Measurements from ENCODE around the gene DENND2C.
"Not testable (repeated sequence)": the region's sequence is repeated elsewhere in the genome, so short reads cannot be mapped to it uniquely, and the experiment has no call there.

The DENND2C gene

DNA sequence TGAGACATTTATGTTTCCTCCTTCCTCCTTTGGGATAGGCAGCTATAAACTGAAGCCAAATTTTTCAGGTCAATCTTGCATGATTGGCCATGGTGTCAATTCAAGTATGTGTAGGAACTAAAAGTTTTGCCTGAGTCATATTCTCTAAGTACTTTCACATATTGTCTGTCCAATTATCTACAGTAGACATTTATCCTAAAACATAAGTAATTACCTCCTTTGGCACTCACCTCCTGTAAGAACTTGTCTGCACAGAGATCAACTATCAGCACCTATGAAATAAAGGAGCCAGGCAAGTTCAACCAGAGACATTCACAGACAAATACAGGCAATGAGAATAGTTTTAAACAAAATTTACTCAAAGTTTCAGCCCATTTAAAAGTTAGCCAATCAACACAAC lies 74.2 kb downstream of the DENND2C start:
- no peak for DNase-seq

DNA sequence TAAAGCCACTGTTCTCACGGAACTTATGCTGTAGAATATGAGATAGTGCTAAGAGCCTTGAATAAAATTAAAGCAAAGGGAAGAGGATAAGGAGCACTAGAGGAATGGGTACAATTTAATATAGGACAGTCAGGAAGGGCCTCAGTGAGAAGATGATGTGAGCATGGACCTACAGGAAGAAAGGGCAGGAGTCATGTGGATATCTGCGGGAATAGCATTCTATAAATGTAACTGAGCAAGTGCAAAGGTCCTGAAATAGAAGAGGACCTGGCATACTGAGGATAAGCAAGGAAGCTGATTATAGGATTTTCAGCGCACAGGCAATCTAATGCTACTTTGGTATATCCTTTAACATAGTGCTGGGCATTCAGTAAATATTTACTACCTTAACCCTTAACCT lies 75.8 kb downstream of the DENND2C start:
- DNase-seq: no peak

DNA sequence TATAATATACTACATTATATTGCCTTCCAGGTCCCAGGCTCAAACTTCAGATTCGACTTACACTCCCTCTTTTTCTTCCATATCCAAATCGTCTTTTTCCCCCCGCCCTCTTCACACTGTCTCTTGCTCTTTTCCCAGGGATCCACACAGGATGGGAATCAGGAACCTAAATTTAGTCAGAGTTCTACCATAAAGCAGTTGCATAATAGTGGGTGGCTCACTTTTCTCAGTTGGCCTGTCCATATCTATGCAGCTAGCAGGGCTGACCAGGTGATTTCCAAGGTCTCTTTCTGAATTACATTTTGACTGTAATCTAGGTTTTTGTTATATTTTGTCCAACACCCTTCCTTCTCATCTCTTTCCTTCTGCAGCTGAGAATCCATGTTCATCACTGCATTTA lies 80.7 kb downstream of the DENND2C start:
- no peak for DNase-seq

DNA sequence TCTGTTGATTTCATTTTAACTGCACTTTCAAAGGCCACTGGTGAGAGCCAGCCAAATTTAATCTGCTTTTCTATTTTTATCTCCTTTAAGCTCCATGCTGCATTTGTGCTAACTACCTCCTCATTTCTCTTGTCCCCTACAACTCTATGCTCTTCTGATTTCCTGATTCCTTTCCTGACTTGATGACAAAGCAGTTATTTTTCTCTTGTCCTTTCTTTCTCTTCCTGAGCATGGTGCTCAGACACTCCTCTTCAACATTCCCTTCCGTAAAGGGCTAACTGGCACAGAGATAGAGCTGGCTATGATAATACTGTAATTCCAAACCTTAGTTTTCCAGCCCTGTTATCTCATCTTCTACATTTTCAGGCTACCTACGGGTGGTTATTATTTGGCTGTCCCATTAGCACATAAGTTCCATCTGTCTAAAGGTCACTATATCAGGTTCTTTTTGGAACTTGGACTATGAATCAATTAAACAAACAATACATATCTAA lies 81.6 kb downstream of the DENND2C start:
- no peak for DNase-seq

DNA sequence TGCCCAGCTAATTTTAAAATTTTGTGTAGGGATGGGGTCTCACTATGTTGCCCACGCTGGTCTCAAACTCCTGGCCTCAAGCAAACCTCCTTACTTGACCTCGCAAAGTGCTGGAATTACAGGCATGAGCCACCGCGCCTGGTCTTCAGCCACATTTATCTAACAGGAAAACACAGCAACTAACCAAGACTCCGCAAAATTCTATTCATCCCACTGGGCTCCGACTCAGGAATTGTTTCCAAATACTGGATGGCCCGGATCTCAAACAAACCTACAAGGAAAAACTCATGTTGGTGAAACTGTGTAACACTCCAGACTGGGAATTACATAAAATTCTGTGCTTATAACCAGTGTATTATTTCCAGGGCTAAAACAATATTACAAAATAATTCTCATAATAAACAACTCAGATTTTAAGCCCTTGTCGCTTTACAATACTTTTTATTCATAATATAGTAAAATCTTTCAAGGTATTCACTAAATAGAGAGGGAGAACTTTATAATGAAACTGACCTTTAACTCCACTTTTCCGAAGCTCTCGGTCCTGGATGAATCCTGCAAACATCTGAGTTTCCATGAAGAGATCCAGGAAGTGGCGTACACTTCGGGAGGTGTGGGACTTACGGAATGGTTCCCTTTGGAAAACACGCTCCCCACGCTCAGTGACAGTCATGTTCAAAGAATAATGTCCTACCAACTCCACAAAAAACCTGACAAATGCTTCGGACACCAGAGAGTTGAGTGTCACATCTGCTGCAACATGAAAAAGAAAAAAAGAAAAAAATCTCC lies 82.5 kb downstream of the DENND2C start:
- DNase-seq: no peak

DNA sequence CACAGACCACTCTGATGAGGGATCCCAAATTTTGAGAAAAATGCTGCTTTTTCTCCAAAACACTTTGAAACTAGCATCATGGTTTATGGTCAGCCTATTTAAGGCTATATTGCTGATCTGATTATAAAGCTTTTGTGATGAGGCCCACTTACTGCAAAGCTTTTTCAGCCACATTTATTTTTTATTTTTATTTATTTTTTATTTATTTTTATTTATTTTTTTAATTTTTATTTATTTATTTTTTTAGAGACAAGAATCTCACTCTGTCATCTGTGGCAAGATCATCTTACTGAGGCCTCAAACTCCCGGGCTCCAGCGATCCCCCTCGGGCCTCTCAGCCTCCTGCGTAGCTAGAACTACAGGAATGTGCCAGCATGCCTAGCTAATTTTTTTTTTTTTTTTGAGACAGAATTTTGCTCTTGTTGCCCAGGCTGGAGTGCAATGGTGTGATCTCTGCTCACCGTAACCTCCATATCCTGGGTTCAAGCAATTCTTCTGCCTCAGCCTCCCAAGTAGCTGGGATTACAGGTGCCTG lies 83.3 kb downstream of the DENND2C start:
- peak; percentile 46 for DNase-seq

DNA sequence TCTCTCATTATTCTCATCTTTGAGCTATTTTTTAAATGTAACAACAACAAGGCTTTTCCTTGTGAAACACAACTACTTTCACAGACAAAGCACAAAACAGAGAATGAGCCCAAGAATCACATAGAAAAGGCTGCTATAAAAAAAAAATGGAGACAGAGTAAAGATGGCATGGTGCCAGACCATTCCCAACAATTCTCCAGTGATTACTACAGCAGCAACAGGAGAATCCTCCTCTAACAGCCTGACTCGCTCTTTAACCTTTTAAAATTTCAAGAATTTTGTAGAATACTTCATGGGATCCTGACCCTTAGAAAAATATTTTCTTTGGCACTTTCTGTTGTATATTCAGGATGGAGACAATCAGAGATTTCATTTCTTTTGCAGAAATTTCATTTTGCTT lies 84.6 kb downstream of the DENND2C start:
- peak; percentile 88 for DNase-seq

DNA sequence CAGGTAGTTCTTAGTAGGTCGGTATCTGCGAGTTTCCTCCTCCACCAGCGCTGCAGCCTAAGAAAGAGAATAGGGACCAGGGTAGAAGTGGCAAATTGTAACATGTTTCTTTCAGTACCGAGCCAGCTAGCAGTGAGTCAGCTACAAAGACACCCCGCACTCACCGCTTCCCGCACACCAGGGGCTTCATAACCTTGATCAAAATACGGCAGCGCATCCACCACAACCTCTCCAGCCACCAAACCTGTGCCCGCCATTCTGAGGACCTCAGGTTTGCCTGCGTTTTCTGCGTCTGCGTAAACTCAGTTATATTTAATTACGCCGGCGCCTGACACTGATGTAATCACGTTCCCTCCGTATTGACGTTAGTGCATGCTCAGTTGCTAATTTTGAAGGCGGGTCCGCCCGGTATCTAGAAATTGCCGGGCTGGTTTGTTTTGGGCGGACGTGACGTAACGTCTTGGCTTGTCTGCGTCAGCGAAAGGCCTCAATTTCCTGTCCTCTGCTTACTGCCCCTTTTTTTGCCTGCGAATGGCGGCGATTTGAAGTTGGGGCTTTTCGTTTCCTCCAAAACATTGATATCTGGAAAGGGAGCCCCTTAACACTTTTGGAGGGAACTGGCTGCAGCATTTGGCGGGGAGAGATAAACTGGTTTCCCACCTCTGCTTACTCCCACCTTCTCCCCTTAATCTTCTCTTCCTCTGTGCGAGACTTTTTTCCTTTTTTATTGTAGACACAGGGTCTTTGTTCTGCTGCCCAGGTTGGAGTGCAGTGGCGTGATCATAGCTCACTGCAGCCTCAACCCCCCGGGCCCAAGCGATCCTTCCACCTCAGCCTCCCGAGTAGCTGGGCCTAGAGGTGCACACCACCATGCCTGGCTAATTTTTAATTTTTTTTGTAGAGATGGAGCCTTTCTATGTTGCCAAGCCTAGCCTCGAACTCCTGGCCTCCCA lies 88.2 kb downstream of the DENND2C start, which contains the start of gene BCAS2:
BCAS2 (minus strand) TSS at position 281 of the 953 bp plus-strand sequence; CDS start at position 257, 24 bp downstream.
- DNase-seq: peak; percentile 99

DNA sequence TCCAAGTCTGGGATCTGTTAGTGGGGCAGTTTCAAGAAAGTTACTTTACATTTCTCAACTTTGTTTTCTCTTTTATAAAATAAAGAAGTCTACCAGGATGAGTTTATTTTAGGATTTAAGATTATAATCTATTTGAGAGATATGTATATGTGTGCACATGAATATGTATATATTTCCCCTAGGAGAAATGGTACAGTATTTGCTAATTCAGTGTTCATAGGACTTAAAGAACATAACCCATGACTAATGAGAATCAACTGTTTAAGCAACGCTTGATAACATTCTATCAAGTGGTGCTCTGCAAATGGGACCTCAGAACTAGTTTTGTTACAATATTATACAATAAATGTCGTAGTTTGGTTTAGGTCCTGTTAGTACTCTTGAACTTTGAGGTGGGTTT lies 95.5 kb downstream of the DENND2C start:
- DNase-seq: no peak

DNA sequence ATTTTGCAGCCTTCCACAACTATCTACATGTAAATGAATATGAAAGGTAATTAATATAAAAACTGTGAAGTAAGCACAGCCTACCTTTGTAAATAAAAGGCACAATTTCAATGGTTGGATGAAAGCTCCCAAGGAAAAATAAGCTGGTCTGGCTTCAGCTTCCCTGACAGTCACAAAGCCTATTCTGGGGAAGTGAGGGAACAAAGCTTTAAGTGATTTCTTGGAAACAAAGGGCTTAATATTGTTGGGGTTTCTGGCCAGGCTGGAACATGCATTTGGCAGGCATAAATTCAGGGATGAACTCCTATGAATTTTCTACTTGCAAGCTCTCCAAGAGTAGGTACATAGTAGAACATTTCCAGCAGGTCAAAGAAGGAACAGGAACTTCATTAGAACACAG lies 105.7 kb downstream of the DENND2C start:
- no peak for DNase-seq

DNA sequence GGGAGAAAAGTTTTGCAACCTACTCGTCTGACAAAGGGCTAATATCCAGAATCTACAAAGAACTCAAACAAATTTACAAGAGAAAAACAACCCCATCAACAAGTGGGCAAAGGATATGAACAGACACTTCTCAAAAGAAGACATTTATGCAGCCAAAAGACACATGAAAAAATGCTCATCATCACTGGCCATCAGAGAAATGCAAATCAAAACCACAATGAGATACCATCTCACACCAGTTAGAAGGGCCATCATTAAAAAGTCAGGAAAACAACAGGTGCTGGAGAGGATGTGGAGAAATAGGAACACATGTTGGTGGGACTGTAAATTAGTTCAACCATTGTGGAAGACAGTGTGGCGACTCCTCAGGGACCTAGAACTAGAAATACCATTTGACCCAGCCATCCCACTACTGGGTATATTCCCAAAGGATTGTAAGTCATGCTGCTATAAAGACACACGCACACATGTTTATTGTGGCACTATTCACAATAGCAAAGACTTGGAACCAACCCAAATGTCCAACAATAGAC lies 106.8 kb downstream of the DENND2C start:
- DNase-seq: not testable (repeated sequence)

DNA sequence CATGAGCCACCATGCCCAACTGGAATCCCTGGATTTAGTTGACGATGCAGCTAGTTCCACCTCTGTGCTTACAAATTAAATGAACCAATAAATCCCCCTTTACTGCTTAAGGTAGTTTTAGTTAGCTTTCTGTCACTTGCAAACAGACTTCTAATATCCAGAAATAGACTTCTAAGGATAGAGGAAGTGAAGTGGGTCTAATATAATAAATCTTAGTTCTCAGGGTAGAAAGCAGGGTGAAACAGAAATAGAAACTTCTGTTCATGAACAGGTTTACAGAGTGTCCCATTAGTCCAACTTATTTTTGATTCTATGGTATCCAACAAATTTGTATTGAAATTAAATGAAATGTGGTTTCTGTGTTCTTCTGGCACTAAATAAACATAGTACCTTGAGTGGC lies 108.5 kb downstream of the DENND2C start:
- DNase-seq: no peak

DNA sequence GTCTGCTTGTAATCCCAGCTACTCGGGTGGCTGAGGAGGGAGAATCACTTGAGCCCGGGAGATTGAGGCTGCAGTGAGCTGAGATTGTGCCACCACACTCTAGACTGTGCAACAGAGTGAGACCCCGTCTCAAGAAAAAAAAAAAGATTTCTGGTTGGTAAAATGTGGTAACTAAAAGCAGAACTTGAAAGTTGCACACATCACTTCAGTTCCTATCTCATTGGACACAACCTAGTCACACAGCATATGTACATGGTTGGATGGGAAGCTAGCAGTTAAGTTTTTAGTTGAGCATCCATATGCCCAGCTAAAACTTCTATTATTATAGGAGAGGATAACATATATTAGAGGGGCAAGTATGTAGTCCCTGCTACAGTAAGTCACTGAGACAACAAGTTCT lies 110.5 kb downstream of the DENND2C start:
- DNase-seq: no peak

DNA sequence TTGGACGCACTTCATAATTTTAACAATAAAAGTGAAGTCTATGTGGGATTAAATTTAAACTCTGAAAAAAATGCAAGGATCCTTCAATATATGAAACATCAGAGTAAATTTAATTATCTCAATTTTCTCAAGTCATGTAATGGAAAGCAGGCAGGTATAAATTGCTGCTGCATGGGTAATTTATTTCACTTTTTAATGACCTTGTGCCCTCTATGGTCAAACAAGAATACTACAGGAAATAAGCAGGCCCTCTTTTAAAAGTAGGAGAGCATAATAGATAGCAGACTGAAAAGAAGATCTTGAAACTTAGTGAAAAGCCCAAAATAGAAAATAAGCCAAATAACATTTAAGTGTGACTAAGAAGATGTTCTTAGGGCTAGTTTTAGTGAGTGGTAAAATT lies 111.3 kb downstream of the DENND2C start:
- DNase-seq: peak; percentile 11

DNA sequence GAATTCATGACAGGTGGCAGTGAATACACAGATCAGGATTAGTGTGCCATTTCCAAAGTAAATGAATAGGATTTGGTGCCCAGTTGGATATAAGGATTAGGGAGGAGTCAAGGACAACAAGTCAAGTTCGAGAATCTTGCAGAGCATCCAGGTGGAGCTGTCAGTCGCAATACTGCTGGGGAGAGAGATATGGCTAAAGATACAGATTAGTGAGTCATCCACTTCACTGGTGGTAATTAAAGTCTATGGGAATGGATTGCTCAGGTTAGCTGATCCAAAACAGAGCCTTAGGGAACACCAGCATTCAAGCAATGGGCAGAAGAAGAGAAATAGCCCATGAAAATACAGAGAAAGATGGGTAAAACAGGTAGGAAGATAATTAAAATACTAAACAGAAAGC lies 115.3 kb downstream of the DENND2C start:
- DNase-seq: no peak

DNA sequence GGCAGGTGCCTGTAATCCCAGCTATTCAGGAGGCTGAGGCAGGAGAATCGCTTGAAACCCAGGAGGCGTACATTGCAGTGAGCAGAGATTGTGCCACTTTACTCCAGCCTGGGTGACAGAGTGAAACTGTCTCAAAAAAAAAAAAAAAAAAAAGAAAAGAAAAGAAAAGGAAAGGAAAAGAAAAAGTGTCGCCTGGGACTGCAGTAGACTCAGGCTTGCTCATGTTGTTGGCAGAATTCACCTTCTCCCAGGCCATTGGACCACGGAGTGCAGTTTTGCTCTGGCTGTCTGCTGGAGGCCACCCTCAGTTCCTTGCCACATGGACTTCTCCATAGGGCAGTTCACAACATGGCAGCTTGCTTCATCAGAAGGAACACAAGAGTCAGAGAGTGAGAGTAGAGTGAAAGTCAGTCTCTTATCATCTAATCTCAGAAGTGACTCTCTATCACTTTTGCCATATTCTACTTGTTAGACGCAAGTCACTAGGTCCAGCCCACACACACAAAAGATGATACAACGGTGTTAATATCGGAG lies 117.7 kb downstream of the DENND2C start:
- no peak for DNase-seq

DNA sequence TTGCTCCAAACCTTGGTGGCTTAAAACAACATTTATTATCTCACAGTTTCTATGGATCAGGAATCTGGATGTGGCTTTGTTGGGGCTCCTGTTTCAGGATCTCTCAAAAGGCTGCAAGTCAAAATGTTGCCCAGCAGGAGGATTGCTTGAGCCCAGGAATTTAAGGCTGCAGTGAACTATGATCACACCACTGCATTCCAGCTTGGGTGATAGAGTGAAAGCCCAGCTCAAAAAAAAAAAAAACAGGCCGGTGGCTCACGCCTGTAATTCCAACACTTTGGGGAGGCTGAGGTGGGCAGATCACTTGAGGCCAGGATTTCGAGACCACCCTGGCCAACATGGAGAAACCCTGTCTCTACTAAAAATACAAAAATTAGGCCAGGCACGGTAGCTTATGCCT lies 118.4 kb downstream of the DENND2C start:
- DNase-seq: peak; percentile 1

DNA sequence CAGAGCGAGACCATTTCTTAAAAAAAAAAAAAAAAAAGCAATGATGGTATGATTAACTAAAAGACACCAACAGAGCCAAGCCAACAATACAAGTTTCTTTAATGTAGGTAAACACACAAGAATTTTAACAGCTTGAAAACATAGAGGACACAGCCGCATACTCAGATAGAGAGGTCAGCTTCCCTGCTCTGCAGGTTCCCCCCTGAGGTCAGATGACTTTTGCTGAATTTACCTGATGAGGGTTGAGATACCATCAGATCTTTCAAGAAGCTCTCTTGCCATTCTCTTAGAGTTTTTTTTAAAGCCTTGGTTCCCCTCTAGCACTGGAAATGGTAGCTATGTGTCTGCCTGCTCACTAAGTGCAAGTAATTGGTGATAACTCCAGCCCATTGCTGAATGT lies 119.5 kb downstream of the DENND2C start:
- DNase-seq: no peak

DNA sequence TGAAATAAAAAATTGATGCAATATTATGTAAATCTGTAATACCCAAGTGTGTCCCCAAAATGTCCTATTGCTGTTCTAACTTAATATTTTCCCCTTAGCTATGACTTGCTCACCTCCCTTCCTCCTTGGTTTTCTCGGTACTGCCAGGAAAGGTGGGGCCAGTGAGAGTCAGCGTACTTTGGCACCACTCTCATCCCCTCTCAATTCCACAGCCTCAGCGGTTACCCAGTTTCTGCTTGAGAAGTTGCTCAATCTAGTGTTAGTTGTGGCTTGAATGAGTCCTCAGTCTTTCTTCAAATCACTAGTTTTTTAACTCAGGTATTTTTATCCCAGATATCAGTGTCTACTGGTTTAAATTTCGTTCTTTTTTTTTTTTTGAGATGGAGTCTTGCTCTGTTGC lies 120.7 kb downstream of the DENND2C start:
- no peak for DNase-seq

DNA sequence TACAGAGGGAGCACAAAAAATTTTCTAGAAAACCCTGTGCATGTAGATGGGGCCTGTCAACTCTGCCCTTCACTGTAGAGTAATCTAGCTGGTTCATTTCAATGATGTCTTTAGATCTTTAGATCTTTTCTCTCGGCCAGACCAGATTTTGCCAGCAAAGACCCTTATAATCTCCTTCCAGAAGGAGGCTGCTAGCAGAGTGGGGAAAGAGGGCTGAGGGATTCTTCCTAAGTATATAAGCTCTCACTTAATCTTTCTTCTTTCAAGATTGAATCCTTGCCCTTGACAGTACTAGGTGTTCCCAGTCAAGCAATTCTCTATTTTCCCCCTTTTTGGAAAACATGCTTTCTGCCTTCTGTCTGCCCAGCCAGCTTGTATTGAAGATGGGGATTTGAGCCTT lies 122.8 kb downstream of the DENND2C start:
- no peak for DNase-seq

DNA sequence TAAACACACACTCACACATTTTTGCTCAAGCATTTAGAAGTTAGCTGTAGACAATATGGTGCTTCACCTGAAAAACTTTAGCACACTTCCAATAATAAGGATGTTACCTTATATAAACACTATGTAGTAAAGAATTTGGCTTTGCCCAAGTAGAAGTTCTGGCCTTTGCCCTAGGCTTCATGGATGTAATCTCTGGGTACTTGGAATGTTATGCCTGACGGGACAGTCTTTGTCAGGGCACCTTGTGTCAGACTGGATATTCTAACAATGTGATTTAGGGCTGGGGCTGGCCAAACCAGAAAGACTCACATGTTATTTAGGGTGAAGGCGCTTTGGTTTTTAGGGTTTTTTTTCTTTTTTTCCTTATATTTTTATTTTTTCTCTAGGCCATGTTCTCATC lies 124.1 kb downstream of the DENND2C start:
- DNase-seq: no peak

DNA sequence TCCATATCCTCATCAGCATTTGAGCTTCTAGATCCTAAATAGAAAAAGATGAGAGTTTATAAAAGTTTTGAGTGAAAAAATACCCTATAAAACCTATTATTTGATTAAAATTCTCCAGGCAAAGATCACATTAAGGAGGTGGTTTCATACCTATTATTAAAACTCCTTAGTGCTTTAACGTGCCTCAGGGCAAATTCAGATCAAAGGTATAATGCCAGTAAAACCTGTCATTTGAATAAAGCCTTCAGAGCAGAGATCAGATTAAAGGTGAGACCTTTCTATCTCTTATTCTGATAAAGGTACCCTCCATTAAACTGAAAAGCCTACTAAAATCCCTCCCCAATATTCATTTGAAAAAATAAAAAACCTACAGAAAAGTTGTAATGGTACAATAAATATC lies 124.5 kb downstream of the DENND2C start:
- DNase-seq: no peak

DNA sequence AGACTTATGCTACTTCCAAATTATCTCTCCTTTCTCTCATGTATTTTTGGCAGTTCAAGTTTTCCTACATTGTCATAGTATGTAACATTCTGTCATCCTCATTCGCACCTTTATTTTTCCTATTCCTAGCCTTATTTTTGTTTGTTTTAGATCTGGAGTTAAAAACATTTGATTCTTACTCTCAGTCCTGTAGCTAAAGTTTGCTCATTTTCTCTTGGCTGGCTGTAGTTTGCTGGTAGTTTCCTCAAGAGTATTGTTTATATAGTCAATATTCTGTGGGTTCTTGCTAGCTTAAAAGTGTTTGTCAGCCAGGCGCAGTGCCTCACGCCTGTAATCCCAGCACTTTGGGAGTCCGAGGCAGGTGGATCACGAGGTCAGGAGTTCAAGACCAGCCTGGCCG lies 129.0 kb downstream of the DENND2C start:
- no peak for DNase-seq
